NCI-H2081 (cell line): ENCODE measurements around the gene PPP1R15A.
"Not testable (repeated sequence)": the region's sequence is repeated elsewhere in the genome, so short reads cannot be mapped to it uniquely, and the experiment has no call there.

Source experiments
- DNase-seq, 2 experiments: peaks; one replicate each; lab custom pipeline; 2025; lab: John Stamatoyannopoulos, UW

Gene PPP1R15A

DNA sequence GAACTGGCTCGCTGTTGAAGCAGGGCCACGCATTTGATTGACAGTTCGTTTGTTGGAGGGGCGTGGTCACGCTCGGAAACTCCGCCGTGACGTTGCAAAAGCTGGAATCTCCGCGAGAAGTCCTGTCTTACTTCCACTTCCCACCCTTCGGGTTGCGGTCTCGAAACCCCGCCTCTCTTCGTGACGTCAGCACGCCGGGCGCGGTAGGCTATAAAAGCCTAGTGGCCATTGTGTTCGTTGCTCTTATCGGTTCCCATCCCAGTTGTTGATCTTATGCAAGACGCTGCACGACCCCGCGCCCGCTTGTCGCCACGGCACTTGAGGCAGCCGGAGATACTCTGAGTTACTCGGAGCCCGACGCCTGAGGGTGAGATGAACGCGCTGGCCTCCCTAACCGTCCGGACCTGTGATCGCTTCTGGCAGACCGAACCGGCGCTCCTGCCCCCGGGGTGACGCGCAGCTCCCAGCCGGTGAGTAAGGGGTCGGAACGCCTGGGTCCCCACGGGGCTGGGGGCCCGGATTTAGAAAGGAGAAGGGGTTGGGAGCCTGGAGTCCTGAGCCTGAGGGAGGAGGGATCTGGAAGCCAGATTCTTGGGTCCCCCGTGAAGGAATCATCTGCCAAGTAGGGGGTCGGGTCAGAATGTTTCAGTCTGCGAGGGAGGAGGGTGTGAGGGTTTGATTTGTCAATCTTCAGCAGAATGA is at the start of gene PPP1R15A:
TSS of gene PPP1R15A (plus strand) at position 240 of the 702 bp plus-strand sequence. CDS start 813 bp downstream, outside the sequence.
- DNase-seq = peak; percentile 95 to 96

DNA sequence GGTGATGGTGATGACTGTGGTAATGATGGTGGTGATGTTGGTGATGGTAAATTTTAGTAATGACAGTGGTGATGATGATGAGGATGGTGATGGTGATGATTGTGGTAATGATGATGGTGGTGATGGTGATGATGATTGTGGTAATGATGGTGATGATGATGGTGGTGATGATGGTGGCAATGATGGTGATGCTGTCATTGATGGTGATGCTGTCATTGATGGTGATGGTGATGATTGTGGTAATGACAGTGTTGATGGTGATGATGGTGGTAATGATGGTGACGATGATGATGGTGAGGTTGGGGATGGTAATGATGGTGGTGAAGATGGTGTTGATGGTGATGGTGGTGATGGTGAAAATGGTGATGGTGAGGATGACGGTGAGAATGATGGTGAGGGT is 49.7 kb upstream of the PPP1R15A start:
- DNase-seq = no peak

- DNase-seq = no peak
These were observed 45.6 kb upstream of the PPP1R15A start for GRCh38 chr19:48826606-48827020.

DNA sequence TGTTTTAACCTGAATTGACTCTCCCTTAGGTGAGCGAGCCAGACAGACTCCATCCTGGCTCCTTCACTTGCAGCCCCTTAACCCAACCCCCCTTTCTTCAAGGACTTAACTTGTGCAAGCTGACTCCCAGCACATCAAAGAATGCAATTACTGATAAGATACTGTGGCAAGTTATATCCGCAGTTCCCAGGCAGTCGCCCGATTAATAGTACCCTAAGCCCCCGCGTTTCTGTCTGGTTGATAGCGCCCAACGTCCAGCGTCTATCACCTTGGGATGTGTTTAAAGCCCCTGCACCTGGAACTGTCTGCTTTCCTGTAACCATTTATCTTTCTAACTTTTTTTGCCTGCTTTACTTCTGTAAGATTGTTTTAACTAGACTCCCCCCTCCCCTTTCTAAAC is 42.1 kb upstream of the PPP1R15A start:
- no peak for DNase-seq

DNA sequence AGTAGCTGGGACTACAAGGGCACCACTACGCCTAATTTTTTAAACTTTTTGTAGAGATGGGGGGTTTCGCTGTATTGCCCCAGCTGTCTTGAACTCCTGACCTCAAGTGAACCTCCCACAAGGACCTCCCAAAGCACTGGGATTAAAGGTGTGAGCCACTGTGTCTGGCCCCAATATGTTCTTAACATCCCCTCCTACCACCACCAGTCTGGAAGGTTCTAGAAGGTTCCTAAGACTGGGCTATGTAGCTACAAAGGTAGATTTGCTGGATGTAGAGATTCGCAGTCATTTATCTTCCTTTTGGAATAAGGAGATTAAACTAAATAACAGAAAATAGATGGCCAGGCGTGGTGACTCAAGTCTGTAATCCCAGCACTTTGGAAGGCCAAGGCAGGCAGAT is 41.3 kb upstream of the PPP1R15A start:
- no peak for DNase-seq

GRCh38 chr19:48833049-48833448 is 39.2 kb upstream of the PPP1R15A start:
- DNase-seq = no peak

- DNase-seq = no peak
These were observed 38.2 kb upstream of the PPP1R15A start for GRCh38 chr19:48833977-48834376.

DNA sequence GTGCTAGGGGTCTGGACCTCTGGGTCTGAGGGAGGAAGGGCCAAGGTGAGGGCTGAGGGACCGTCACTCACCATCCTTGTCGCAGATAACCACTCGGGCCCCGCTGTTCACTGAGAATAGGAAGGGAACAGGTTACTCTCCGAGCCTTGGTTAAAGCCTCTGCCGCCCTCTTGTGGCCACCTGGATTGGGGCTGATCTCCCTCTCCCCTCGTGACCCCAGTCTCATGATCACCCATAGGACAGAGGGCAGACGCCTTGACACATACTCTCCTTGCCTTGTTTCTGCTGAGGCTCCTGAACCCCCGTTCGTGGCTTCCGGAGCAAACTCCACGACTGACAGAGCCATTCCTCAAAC is 36.5 kb upstream of the PPP1R15A start:
- peak; percentile 88 to 89 for DNase-seq

DNA sequence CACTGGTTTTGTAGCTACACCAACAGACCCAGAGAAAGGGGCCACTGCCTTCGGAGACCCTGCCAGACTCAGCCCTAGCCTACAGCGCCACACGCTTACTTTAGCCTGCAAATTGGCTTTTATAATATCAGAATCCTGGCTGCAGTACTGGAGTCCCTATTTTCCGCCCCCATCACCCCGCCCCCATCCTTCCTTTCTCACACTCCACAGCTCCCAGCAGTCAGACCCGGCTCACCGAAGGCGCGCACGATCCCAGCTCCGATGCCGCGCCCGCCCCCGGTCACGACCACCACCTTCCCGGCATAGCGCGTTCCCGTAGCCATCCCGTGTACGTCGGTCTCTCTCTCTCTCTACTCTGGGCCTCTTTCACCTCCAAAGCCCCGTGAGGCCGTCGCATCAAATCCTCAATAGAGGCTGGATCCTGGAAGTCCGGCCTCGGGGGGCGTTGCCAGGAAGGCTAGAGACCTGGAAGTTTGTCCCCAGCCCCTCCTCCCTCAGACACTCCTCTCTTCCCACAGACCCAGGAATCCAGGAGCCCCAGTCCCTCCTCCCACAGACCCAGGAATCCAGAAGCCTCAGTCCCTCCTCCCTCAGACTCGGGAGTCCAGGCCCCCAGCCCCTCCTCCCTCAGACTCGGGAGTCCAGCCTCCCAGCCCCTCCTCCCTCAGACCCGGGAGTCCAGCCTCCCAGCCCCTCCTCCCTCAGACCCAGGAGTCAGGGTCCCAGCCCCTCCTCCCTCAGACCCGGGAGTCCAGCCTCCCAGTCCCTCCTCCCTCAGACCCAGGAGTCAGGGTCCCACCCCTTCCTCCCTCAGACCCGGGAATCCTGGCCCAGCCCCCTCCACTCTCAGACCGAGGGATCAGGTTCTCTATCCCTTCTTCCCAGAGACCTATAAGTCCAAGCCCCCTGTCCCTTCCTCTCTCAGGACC is 35.9 kb upstream of the PPP1R15A start, which contains the start of gene HSD17B14:
TSS of gene HSD17B14 (minus strand) at position 403 of the 929 bp plus-strand sequence. CDS start at position 323, 80 bp downstream.
- no peak for DNase-seq

DNA sequence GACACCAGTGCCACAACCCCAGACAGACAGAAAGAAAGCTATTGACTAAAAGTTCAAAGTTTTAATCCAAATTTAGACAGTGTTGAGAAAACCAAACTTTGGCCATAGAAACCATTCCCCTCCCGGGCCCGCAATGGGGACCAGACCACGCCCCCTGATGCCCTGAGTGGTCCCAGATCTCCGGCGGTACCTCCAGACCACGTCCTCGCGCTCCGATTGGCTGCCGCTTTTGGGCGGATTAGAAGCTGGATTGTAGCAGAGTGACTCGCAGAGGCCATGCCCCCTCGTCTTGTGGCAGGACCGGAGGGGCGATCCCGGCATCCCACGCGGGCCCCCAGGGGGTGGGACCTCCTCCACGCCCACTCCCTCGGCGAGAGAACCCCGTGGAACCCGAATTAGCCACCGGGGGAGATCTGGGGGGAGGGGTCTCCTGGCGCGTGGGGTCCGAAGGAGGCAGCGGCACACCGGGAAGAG is 35.1 kb upstream of the PPP1R15A start:
- DNase-seq = peak; percentile 32 to 54

DNA sequence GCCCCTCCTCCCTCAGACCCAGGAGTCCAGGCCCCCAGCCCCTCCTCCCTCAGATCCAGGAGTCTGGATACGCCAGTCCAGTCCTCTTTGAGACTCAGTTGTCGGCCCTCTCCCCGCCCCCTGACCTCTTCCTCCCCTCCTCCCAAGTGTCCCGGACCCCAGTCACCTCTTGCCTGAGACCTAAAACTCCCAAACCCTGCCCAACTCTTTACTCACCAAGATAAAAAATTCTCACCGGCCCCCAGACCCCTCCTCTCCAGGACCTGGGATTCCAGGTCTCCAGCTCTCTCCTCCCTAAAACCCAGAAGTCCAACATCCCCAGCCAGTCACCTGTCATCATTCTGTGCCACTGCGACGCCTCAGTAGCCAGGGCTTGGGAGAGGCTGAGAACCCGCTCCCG is 34.5 kb upstream of the PPP1R15A start:
- no peak for DNase-seq

- no peak for DNase-seq
These were observed 31.2 kb upstream of the PPP1R15A start for GRCh38 chr19:48841047-48841446.

- DNase-seq = no peak
These were observed 30.6 kb upstream of the PPP1R15A start for GRCh38 chr19:48841571-48841970.

GRCh38 chr19:48842789-48843162 is 29.4 kb upstream of the PPP1R15A start:
- peak; percentile 51 to 62 for DNase-seq

DNA sequence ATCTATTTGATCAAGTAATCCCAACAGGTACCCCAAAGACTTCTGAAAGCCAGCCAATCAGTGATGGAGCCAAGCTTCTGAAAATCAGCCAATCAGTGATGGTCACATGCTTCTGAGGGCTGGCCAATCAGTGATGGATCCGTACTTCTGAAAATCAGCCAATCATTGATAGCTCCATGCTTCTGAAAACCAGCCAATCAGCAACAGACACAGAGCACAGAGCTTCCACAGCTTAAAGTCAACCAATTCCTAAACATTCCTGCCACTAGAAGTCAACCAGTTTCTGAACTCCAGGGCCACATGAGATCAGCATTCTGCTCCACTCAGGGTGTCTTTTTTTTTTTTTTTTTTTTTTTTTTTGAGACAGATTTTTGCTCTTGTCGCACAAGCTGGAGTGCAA is 27.7 kb upstream of the PPP1R15A start:
- no peak for DNase-seq

DNA sequence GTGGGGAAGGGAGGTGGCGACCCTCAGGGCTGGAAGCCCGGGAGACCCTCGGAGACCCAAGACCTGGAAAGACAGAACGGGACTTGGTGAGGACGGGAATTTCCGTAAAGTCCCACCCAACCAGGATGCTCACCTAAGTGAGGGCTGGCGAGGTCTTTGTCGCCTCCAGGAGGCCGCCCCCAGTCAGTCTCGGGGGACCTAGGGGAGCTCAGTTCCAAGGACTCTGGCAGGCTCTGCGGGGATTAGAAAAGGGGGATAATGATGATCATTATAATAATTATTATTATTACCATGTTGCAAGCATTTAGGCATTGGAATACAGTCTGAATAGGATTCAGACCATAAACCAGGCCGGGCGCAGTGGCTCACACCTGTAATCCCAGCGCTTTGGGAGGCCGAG is 26.8 kb upstream of the PPP1R15A start:
- DNase-seq = no peak

GRCh38 chr19:48846659-48847058 is 25.6 kb upstream of the PPP1R15A start:
- not testable (repeated sequence) for DNase-seq

DNA sequence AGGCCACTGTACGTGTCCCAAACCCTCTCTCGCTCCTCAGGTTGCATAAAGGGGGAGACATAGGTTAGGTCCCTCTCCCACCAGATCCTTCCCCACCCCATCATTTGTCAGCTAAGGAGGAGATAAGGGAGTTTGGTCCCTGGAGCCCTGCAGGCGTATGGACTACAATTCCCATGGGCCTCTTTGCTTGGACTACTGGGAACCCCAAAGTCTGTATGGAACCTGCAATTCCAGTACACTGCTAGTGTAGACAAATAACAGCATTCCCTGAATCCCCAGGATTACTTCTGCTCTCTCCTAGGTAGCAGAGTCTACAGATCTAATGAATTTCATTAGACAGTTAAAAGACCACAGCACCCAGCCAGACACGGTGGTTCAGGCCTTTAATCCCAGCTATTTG is 19.9 kb upstream of the PPP1R15A start:
- no peak for DNase-seq

GRCh38 chr19:48853483-48853882 is 18.7 kb upstream of the PPP1R15A start:
- no peak for DNase-seq

DNA sequence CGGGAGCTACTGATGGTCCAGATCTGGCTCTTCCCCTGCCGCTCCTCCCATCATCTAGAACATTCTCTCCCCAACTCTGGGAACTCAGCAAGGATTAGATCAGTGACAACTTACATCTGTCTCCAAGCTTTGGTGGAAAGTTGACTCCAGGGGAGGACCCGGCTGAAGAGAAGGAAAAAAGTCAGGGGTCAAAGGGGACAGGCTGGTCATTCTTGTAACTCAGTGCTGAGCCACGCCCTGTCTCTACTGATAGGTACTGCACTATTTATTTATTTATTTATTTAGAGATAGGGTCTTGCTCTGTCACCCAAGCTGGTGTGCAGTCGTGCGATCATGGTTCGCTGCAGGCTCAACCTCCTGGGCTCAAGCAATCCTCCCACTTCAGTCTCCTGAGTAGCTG is 18.1 kb upstream of the PPP1R15A start:
- no peak for DNase-seq

DNA sequence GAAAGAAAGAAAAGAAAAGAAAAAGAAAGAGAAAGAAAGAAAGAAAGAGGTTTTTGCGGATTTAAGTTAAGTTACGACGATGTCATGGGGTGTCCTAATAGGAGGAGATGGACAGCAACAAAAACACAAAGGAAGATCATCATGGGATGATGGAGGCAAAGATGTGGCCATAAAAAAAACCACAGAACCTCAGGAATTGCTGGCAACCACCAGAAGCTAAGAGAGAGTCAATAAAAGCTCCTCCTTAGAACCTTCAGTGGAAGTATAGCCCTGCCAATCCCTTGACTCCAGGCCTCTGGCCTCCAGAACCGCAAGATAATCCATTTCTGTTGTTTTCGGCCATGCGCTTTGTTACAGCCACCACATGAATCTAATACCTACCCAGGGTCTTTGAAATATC is 15.3 kb upstream of the PPP1R15A start:
- DNase-seq = no peak

DNA sequence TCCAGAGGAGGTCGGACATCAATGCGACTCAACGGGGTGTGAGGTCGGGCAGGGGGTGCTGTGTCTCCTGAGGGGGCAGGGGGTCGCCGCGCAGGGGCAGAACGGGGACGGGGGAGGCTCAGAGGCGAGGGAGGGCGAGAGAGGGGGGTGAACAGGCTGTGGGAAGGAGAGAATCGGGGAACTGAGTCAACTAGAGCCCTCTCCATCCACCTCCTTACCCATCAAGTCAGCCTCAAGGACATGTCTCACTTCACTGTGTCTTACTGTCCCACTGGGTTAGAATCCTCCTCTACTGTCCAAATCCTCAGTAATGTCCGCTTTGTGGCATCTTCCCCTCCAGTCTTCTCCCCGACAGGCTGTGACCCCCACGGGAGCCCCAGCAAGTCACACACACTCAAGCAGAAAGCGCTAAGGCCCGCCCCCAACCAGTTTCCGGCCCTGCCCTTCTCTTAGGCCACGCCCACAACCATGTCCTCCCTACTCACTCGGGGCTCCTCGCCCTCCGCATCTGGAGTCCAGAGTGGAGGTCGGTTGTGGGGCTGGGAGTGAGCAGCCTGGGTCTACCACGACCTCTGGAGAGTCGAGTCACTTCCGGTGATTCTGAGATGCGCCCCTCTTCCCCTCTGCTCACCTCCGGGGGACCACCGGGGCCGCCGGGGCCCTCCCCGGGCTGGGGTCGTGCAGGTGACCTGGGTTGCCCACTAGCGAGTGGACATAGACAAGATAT is 13.1 kb upstream of the PPP1R15A start:
- DNase-seq = no peak
